Fibroblast of mammary gland (primary cell): ENCODE results near the gene RTN4.

Experiments used
- DNase-seq: peaks from one replicate; pipeline ENCODE4 v3.0.0-alpha.2; 2010; ENCODE audit warnings: low read depth
- H3K4me3 ChIP-seq: 2 replicates; pipeline ENCODE4 v1.5.1; 2011; ENCODE audit warnings: low read depth, mild to moderate bottlenecking, low read length, moderate library complexity; ENCODE audit not compliant: control insufficient read depth
- CTCF ChIP-seq: conservative IDR thresholded peaks from 2 replicates; pipeline ENCODE4 v1.5.1; 2011; ENCODE audit warnings: low read depth, low read length, inconsistent platforms; ENCODE audit not compliant: control insufficient read depth, insufficient read depth

The RTN4 gene

GRCh38 chr2:54975598-54976492 is 74.4 kb downstream of the RTN4 start:
- no peak for TF ChIP-seq CTCF
- no peak for DNase-seq
- H3K4me3 ChIP-seq = no peak overlapping the region

- TF ChIP-seq CTCF = no peak
- DNase-seq = no peak
- H3K4me3 ChIP-seq = no peak overlapping the region
Measured at GRCh38 chr2:54975175-54975574, 75.1 kb downstream of the RTN4 start.

- no peak for TF ChIP-seq CTCF
- no peak overlapping the region for H3K4me3 ChIP-seq
- no peak for DNase-seq
Measured at GRCh38 chr2:54969940-54970338, 80.3 kb downstream of the RTN4 start.

GRCh38 chr2:54969295-54969939 is 80.8 kb downstream of the RTN4 start:
- no peak for TF ChIP-seq CTCF

GRCh38 chr2:54968561-54969218 is 81.6 kb downstream of the RTN4 start:
- no peak for TF ChIP-seq CTCF
- DNase-seq = no peak
- no peak overlapping the region for H3K4me3 ChIP-seq

More at GRCh38 chr2:54969295-54969939, 80.8 kb downstream of the RTN4 start:
- H3K4me3 ChIP-seq = no peak overlapping the region
- no peak for DNase-seq

- no peak overlapping the region for H3K4me3 ChIP-seq
- TF ChIP-seq CTCF = no peak
- no peak for DNase-seq
Measured at GRCh38 chr2:54967759-54968365, 82.4 kb downstream of the RTN4 start.
